ENCODE results near the gene CCDC191.

Gene CCDC191

DNA sequence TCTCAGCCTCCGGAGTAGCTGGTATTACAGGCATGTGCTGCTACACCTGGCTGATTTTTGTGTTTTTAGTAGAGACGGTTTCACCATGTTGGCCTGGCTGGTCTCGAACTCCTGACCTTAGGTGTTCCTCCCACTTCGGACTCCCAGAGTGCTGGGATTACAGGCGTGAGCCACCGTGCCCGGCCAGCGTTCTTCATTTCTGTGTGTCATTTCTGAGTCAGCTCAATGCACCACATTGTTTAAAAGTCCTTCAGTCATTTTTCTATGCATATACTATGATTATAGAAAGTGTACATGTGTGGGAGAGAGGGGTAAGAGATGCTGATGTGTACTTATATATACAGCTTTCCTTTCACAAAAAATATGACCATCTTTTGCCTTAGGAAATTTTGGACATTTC, 2.3 kb upstream of the CCDC191 start:
- DNase-seq = no peak

DNA sequence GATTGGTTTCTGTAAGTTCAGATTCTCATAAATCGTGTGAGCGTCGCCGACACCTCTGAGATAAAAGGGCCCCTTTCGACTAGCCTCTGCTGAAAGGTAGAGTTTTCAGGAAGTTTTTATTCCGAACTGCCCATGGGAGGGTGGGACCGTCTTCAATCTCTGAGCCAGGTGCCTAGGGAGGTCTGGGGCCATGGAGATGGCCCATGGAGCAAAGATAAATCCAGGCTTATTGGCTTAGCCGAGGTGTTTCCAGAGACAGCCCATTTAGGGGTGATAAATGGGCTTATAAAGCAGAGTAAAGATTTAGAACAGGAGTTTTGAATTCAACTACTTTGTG, 653 bp upstream of the CCDC191 start:
- DNase-seq = no peak

DNA sequence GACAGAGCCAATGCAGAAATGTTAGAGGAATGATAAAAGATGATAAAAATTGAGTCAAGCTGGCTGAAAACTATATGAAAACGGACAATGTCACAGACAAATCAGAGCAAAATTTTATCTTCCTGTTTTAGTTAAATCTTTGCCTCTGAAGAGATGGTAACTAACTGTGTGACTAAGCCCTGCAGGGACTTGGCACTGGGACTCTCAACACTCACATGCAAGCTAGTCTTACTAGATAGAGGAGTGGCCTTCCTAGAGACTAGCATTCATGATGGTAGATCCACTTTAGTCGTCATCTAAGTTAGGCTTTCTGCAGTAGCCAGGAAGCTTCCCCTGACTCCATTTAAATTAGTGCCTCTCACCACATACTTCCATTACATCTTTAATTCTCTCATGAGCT, 4.1 kb downstream of the CCDC191 start:
- no peak for DNase-seq

DNA sequence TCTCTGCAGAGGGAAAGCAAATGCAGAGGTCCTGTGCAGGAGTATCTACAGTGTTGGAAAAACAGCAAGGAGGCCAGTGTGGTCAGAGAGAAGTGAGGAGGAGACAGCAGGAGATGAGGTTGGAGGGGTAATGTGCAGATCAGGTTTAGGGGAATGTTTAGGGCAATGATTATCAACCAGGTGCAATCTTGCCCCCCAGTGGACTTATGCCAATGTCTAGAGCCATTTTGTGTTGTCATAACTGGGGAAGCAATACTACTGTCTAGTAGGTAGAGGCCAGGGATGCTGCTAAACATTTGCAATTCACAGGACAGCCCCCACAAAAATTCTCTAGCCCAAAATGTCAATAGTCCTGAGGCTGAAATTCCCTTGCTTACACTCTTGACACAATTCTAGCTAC, 13.1 kb downstream of the CCDC191 start:
- DNase-seq = no peak

DNA sequence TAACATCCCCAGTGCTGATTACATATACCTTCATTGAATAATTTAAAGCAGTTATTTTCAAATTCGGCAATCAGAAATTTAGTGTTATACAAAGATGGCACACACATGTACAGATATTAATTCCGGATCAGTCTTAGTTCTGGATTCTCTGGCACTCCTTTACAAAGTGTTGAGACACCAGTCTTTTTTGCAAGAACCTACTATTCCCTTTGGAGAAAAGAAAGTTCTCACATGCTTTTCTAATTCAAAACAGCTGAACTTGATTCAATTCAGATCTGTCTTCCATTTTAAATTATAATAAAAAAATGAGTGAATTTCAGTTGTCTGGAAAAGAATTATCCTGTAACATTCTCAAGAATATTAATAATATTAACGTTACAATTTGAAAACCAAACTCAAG, 20.4 kb downstream of the CCDC191 start:
- DNase-seq = no peak

DNA sequence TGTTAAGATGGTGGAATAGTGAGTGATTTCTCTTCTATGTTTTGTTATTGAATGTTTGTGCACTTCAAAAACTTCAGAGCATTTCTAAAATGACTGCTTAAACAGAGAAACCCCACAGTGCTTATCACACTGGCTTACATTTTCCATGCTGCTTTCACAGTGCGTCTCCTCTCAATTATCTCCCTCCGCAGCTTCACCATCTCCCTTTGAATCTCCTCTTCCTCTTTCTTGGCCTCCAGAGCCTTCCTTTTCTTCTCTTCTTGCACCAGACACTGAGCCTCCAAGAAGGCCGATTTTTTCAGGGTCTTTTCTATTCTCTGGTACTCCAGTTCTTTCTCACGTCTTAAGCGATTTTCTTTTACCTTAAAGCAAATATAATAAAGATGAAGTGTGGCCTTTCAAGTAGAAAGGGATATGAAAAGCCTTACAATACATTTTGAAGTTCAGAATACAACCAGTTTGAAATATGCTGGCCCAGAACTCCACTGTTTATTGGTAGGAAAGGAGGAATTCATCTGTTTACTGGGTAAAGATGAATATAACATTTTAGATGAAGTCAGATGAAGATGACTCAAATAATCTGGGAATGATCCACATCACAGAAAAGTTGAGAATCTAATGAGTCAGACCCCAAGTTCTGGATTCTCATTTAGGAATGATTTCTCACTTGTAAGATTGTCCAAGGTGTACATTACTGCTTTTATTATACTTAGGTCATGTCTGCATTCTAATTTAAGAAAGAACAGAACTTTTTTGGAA, 21.4 kb downstream of the CCDC191 start:
- no peak for DNase-seq

DNA sequence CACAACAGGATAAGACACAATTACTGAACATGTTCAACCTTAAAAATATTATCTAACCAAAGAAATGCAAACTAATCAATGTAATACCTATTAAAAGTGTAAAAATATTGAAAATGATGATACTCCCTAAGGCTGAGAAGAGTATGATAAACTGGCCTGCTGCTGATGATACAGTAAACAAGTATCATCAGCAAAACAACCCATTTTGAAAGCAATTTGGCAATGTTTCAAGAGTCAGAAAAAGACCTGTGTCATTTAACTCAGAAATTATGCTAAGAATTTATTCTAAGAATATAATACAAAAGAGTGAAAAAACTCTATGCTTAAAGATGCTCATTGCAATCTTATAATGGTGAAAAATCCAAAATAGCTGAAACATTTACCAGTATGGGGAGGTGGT, 22.1 kb downstream of the CCDC191 start:
- DNase-seq = no peak

DNA sequence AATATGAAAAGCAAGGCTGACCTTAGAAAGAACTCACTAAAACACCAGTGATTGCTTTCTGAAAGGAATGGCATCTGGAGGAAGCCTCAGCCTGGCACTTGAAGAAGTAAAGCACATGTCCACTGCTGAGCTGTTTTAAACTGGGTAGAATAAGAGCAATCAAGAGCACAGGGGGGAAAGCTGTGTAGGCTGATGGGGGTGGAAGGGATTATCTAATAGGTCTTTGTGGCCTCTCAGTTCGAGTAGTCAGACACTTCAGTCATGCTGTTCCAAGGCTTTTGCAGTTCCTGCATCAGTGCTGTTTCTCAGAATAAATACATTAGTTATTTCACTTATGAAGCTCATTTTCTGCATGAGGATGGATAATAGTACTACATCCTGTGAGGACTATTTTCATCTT, 22.6 kb downstream of the CCDC191 start:
- no peak for DNase-seq

DNA sequence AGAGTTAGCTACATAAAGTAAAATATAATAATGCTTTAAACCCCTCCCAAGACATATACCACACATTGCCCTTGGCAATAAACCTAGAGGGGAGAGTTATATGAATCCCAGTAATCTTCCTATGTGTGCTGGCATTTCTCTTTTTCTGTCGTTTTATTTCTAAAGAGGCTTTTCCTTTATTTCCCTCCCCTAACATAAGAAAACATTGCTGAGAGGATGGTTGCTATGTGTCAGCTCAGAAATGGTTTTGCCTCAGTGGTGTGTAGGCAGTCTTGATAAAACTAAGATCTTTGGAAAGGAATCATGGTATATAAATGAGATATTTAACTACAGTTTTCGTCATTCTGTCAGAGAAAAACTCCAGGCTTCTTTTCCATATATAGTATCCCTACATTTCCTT, 30.0 kb downstream of the CCDC191 start:
- DNase-seq = no peak

DNA sequence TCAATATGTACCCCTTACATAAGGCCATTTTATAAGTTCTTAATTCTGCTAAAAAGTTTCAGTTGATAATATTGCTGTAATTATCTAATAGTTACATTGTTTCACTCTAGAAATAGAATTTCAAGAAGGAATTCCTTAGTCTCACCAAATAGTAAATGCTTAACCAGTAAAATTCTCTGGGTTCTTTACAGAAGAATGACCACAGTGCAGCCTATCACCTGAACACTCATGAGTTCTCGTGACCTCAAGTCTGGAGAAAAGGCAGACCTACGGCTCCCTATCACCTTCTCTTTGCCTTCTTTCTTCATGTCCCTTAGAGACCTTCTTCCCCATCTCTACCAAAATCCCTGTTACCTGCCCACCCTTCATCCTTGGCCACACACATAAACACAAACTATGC, 30.9 kb downstream of the CCDC191 start:
- DNase-seq = no peak

DNA sequence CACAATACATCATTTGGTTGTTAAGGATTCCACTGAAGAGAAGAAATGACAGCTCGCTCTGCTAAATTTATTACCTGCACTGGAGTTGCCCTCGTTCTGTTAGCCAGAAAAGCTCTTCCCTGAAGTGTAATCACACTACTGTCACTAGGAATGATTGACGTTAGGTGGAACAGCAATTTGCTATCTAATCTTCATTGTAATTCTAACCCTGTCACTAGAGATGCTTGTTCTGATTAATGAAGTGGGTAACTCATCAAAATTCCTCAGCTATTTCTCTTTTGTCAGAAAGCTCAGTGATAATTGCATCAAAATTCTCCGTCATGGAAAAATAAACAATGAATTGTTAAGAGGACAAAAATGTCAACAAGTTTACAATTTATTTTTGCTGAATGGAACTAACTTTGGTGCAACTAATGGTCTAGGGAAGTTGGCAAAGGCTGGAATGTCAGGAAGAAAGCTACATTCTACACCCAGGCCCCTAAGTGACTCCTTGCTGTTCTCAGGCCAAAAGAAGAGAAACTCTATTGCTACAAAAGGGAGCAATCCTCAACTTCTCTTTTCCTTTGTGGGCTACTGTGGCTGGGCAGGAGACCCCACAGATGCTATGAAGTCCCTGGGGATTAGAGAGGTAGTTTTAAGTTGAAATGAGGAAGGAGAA, 34.1 kb downstream of the CCDC191 start:
- no peak for DNase-seq

DNA sequence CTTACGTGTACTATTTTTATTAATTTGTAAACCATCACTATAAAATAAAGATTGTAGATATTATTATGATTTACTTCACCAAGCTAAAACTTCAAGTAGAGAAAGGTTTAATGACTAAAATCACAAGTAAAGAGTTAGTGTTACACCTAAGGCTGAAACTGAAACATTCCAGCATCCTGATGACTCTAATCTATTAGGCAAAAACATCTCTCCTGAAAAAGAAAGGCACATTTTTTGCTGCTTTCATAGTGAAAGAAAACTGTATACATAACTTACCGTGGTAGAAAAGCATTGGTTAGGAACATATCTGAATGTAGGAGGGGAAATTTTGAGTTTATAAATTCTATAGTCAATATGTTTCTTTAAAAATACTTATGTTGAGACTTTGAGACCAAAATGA, 35.4 kb downstream of the CCDC191 start:
- no peak for DNase-seq

DNA sequence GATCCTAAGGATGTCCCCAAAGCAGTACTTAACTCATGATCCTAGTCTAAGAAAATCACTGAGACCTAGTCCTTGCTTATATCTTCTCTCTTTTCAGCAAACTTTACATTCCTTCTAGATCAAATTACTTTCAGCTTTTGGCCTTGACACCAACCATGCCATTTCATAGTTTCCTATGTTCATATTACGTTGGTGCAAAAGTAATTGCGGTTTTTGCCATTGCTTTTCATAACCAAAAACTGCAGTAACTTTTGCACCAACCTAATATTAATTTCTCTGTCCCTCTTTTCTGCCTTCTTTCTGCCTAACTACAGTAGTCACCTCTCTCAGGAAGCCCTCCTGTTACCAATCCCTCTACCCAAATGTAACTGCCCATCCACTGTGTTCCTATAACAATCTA, 36.8 kb downstream of the CCDC191 start:
- DNase-seq = no peak

DNA sequence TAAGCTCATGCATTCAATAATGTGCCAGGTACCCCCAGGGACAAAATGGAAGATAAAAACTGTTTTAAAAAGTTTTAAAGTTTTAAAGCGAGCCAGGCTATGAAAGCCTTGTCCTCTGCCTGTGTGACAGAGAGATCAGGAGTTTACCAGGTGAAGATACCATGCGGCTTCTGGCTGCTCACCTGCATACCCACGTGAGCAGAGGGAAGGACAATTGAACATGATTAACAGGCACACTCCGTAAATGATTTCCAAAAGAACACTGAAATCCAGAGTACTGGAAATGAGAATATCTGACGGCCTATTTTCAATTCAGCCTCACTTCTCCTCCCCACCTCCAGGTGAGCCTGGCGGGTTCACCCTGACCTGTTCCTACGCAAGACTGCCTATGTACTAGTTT, 42.1 kb downstream of the CCDC191 start:
- DNase-seq = no peak

DNA sequence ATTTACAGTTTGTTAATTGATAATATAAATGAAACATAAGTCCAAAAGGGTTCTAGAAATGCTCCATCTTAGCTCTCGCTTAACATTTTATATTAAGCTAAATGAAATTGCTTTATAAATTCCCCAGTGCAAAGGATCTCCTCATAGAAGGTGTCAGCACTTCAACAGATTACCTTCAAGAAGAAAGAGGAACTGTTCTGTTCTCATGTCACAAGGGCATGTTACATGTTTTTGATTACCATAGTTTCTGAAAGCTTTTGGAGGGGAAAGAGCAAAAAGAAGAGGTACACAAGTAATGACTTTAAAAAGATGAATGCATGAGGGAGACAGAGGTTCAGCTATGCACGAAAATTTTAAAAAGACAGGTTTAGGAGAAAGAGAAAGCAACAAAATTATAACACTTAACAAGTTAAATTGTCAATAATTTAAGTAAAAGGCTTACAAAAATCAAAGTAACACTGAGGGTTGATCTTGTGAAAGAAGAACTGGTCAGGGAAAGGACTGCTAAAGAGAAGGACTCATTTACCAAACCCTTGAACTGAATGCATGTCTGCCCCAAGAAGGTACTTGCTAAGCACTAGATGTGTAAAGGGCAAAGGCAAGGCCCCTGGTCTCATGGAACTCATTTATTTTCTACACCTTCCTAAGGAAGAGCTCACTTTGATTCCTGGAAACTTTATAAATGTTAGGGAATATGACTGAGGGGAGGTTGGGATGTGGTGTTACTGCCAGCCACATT, 45.1 kb downstream of the CCDC191 start:
- DNase-seq = no peak

DNA sequence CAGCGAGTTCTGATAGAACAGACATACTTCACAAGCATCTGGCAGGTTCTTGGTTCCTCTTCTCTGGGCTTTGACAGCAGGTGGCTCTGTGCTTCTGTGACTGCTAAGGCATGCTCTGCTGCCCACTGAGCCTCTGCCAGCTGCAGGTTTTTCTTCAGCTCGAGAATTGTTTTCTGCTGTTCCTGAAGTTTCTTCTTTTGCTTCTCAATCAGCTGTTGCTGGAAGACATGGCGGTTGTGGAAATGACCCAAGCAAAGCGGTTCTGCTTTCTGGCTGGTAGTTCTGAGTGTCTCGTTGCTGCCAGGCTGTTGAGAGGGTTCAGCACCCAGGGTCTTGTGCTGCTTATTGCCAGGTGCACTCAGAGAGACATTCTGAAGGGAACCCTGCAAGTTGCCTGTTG, 50.8 kb downstream of the CCDC191 start:
- no peak for DNase-seq

DNA sequence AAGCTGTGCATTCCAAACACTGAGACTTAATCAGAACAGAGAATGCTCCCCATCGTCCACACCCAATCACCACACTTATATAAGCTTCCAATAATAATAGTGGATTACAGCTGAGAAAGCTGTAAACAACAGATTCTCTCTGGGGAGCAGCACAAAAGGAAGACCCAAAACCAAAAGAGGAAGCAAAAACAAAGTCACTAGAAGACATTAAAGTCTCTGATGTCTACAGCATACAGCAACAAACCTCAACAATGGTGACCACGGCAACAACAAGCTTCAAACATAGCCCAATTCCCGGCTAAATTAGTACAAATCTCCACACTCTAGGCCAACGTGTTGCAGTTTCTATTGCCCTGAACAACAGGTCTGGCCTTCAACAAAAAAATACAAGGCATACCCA, 70.8 kb downstream of the CCDC191 start:
- DNase-seq = no peak

DNA sequence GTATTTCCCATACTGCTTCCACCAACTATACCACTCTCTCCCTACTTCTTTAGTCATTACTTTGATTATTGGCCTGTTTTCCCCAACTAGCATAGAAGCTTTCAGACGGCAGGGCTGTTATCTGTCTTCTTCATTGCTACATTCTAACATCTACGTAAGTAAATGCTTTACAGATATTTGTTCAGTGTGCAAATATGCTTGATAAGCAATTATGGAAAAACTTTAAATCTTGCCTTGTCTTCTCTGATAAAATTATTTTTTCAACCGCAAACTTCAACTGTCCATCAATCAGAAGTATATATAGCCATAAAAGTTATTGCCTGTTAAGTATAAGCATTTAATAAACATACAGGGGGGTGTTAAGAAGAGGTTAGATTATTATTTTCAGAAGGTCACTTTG, 72.8 kb downstream of the CCDC191 start:
- DNase-seq = no peak

DNA sequence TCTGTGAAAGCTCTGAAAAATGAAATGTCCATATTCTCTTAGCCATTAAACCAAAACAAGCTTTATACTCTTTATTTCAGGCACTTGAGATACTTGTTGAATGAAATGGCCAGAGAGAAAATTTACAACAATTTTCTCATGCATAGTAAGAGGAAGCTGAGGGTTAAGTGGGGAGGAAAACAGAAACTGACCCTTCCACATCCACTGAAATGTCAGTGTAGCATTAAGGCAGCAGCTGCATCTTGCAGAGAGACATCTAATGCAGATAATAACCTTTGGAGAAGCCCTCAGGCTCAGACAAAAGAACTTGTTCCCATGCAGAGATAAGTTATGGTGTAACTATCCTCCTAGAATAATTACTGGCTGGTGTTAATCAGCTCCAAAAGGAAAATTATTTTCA, 74.5 kb downstream of the CCDC191 start:
- DNase-seq = no peak

DNA sequence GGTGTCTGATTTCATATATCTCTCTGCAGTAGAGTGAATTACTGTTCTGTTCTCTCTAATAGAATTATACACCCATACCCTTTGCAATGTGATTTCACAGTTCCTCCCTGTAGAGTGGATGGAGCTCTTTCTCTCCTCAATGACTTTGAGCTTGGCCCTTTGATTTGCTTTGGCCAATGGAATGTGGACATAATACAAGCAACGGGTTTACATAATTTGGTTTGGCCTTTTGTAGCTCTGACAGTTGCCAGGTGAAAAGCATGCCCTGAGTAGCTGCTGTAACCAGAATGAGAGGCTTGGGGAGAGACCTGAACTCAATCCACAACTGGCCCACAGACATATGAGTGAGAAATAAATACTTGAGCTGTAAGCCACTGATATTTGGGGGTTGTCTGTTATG, 76.4 kb downstream of the CCDC191 start:
- DNase-seq = no peak

DNA sequence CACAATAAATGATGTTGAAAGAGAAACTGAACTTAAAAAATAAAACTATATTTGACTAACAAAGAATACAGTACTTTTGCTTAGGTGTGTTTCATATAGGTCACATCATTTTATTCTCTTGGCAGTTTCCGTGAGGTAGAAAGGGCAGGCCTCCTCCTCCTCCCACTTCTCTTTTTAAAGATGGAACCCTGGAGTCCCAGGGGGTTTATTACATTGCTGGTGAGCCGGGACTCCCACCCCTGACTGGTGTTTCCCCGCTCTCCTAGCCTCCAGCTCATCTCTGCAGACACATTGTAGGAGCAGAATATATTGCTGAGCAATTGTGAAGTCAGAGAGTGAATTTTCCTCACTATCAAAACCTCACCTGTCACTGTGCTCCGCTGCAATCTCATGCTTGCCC, 78.5 kb downstream of the CCDC191 start:
- DNase-seq = no peak

DNA sequence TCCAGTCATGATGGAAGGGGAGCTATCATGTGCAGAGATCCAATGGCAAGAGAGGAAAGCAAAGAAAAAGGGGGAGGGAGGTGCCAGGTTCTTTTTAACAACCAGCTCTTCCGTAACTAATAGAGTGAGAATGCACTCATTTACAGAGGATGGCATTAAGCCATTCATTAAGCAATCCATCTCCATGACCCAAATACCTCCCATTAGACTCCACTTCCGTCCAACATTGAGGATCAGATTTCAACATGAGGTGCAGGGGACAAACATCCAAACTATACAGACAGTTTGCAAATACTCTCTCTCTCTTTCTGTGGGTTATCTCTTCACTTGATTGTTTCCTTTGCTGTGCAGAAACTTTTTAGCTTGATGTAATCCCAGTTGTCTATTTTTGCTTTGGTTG, 87.3 kb downstream of the CCDC191 start:
- no peak for DNase-seq

DNA sequence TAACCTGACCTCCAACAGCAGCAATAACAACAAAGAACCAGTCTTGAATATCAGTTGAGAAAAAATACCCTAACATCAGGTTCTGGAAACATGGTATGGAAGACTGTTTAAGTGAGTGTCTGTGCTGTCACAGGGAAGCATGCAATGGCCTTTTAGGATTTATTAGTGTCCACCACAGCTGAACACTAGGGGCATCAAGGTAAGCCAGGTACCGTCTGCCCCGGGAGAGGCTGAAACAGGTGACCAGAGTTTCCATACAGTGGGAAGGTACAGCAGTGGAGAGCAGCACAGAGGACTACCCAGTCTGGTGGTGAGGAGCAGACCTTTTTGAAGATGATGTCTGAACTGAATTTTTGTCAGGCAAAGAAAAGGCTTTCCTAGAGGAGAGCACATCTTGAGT, 90.2 kb downstream of the CCDC191 start:
- no peak for DNase-seq

DNA sequence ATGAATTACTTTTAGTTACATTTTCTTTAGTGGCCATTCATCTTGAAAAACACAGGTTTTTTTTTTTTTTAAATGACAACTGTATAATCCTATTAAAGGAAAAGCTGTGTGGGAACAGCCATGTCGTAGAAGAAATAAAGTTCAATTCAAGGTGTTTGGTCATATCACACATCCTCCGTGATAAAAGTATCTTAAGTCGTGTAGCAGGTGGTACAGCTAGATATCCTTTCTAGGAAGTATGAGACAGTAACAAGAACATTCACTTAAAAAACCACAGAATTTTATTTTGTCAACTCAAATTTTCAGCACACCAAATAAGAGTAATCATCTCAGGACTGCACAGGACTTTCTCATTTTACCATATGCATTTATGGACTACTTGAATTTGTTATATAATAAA, 92.4 kb downstream of the CCDC191 start:
- DNase-seq = no peak

Data from left hindlimb (tissue), 1 donor.